Keratinocyte (primary cell): Measurements from ENCODE around the gene CSGALNACT2.

Experiments used
- EZH2 ChIP-seq: IDR thresholded peaks from one replicate; pipeline ENCODE4 v1.6.1; 2012; ENCODE audit warnings: inconsistent platforms, mild to moderate bottlenecking, low read length, moderate library complexity
- TF ChIP-seq, protein P1 (sequence below), 3 experiments: IDR thresholded peaks in 1 of 3; conservative IDR thresholded peaks in 1 of 3; optimal IDR thresholded peaks in 1 of 3; 2 replicates in 2 of 3; 3 replicates in 1 of 3; pipeline versions ENCODE3 to v1.5.1; 2011; ENCODE audit warnings: low read length in 3 of 3, mild to moderate bottlenecking in 3 of 3, moderate library complexity in 2 of 3, control low read depth in 1 of 3, inconsistent platforms in 1 of 3; ENCODE audit not compliant: insufficient read depth in 2 of 3; ENCODE audit errors: extremely low read depth in 1 of 3

DNA sequence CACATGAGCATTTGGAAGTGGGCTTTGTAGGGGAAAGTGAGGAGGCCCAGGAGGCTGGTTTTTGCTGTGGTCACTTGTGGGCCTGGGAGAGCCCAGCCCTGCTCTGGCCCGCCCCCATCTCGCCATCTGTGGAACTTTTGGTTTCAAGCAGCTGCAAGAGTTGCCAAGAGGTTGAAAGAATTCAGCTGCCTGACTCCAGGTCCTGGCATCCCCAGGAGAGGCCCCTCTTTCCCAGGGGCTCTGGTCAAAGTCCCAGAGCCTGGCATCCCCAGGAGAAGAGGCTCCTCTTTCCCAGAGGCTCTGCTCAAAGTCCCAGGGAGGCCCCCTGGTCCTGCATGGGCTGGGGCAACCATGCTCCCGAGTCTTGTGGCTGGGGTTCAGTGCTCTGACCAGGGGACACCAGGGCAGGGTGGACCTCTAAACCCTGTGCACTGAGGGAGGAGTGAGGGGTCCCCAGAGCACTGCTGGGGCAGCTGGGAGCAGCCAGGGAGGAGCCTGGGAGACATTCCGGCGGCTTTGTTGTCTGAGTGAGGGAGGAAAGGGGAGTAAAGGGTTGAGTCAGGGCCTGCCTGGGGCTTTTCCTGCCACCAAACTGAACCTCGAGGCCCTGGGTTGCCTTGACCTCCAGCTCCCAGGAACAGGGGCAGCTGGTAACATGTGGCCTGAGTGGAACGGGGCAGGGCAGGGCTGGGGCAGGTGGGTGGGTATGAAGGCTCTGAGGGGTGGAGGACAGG is 27.7 kb upstream of the CSGALNACT2 start:
- TF ChIP-seq, protein P1, sequence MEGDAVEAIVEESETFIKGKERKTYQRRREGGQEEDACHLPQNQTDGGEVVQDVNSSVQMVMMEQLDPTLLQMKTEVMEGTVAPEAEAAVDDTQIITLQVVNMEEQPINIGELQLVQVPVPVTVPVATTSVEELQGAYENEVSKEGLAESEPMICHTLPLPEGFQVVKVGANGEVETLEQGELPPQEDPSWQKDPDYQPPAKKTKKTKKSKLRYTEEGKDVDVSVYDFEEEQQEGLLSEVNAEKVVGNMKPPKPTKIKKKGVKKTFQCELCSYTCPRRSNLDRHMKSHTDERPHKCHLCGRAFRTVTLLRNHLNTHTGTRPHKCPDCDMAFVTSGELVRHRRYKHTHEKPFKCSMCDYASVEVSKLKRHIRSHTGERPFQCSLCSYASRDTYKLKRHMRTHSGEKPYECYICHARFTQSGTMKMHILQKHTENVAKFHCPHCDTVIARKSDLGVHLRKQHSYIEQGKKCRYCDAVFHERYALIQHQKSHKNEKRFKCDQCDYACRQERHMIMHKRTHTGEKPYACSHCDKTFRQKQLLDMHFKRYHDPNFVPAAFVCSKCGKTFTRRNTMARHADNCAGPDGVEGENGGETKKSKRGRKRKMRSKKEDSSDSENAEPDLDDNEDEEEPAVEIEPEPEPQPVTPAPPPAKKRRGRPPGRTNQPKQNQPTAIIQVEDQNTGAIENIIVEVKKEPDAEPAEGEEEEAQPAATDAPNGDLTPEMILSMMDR (optimal IDR thresholded peaks at IDR 0.05 in 1 of 3, IDR thresholded peaks at IDR 0.05 in 1 of 3, conservative IDR thresholded peaks at IDR 0.05 in 1 of 3; ENCODE audit: extremely low read depth in 1 of 3, insufficient read depth in 2 of 3, low read length in 3 of 3), result no peak
- TF ChIP-seq EZH2, result no peak
